SJSA1 (cell line): ENCODE measurements around the gene EXOG. TPM values are rescaled to one million over a fixed set of nuclear protein-coding genes. Genes with fewer than 3 reads are reported as not detected.
"Not testable (repeated sequence)": the region's sequence is repeated elsewhere in the genome, so short reads cannot be mapped to it uniquely, and the experiment has no call there.

Experiments
- DNase-seq, 2 experiments: peaks; one replicate each; pipeline ENCODE4 v3.0.0-alpha.2; 2015 to 2020; ENCODE audit warnings: low spot score in 2 of 2, low read depth in 1 of 2
- H3K27ac ChIP-seq: fragments of 250-450 bp; sonication (Bioruptor Pico); 2 replicates; pipeline ENCODE4 v1.5.1; 2020; ENCODE audit warnings: mild to moderate bottlenecking, moderate library complexity
- H3K27me3 ChIP-seq: fragments of 250-450 bp; sonication (Bioruptor Pico); replicated peaks from 2 replicates; pipeline ENCODE4 v1.5.1; 2020; ENCODE audit warnings: mild to moderate bottlenecking, moderate library complexity
- H3K36me3 ChIP-seq: fragments of 250-450 bp; sonication (Bioruptor Pico); 2 replicates; pipeline ENCODE4 v1.5.1; 2020; ENCODE audit warnings: mild to moderate bottlenecking
- H3K4me1 ChIP-seq: fragments of 250-450 bp; sonication (Bioruptor Pico); replicated peaks from 2 replicates; pipeline ENCODE4 v1.6.1; 2021; ENCODE audit warnings: mild to moderate bottlenecking
- H3K4me3 ChIP-seq: fragments of 250-450 bp; sonication (Bioruptor Pico); 2 replicates; pipeline ENCODE4 v1.5.1; 2020; ENCODE audit warnings: mild to moderate bottlenecking
- H3K9me3 ChIP-seq: fragments of 250-450 bp; sonication (Bioruptor Pico); replicated peaks from 2 replicates; pipeline ENCODE4 v1.5.1; 2020; ENCODE audit warnings: mild to moderate bottlenecking
- total RNA-seq: library from RNA; depleted of rRNA; stranded (reverse); fragments of >200 nt; shearing (Covaris generic); gene quantifications from 2 replicates; pipeline ENCODE4 v1.2.3, GENCODE V29; 2014

Gene EXOG
- total RNA-seq, 1 experiment from 2014 or later, result 9.0 TPM

- DNase-seq, result peak in 1 of 2 experiments; percentile 28
- no peaks in the 10 kb centered on the region for H3K4me1 ChIP-seq
- no peaks in the 10 kb centered on the region for H3K27me3 ChIP-seq
- no peaks in the 10 kb centered on the region for H3K9me3 ChIP-seq
- H3K4me3 ChIP-seq, result no peak overlapping the region
- H3K36me3 ChIP-seq, result no peaks in the 10 kb centered on the region
- no peak overlapping the region for H3K27ac ChIP-seq
Observed at GRCh38 chr3:38560996-38561717, 65.0 kb downstream of the EXOG start.

- Histone ChIP-seq H3K9me3 (no peaks in the 10 kb centered on the region), H3K4me3 (no peak overlapping the region), H3K36me3 (no peaks in the 10 kb centered on the region), H3K27me3 (no peaks in the 10 kb centered on the region), H3K27ac (no peak overlapping the region), H3K4me1 (no peaks in the 10 kb centered on the region)
- DNase-seq, result peak in 1 of 2 experiments; percentile 21
Observed at GRCh38 chr3:38561746-38562466, 65.8 kb downstream of the EXOG start.

- no peak overlapping the region for H3K4me3 ChIP-seq
- H3K4me1 ChIP-seq, result no peaks in the 10 kb centered on the region
- DNase-seq, result no peak
- H3K27ac ChIP-seq, result no peak overlapping the region
- H3K9me3 ChIP-seq, result no peaks in the 10 kb centered on the region
- no peaks in the 10 kb centered on the region for H3K27me3 ChIP-seq
- no peaks in the 10 kb centered on the region for H3K36me3 ChIP-seq
Observed at GRCh38 chr3:38562467-38562925, 66.4 kb downstream of the EXOG start.

GRCh38 chr3:38563070-38563885, 67.1 kb downstream of the EXOG start:
- DNase-seq, result peak in 1 of 2 experiments; percentile 26
- H3K9me3 ChIP-seq, result no peaks in the 10 kb centered on the region
- no peaks in the 10 kb centered on the region for H3K27me3 ChIP-seq
- no peaks in the 10 kb centered on the region for H3K36me3 ChIP-seq
- H3K4me1 ChIP-seq, result no peaks in the 10 kb centered on the region
- no peak overlapping the region for H3K27ac ChIP-seq
- H3K4me3 ChIP-seq, result no peak overlapping the region

- H3K4me1 ChIP-seq, result no peaks in the 10 kb centered on the region
- H3K27ac ChIP-seq, result no peak overlapping the region
- no peak overlapping the region for H3K4me3 ChIP-seq
- DNase-seq, result no peak
- no peaks in the 10 kb centered on the region for H3K27me3 ChIP-seq
- H3K36me3 ChIP-seq, result no peaks in the 10 kb centered on the region
- H3K9me3 ChIP-seq, result no peaks in the 10 kb centered on the region
Observed at GRCh38 chr3:38563886-38564270, 67.7 kb downstream of the EXOG start.

- Histone ChIP-seq H3K9me3 (no peaks in the 10 kb centered on the region), H3K4me3 (no peak overlapping the region)
- DNase-seq, result peak in 1 of 2 experiments; percentile 23
Observed at GRCh38 chr3:38564631-38565338, 68.6 kb downstream of the EXOG start.

GRCh38 chr3:38565339-38566214, 69.4 kb downstream of the EXOG start:
- no peak overlapping the region for H3K4me3 ChIP-seq
- no peaks in the 10 kb centered on the region for H3K27me3 ChIP-seq
- no peaks in the 10 kb centered on the region for H3K4me1 ChIP-seq
- H3K36me3 ChIP-seq, result no peaks in the 10 kb centered on the region
- H3K27ac ChIP-seq, result no peak overlapping the region
- H3K9me3 ChIP-seq, result no peaks in the 10 kb centered on the region
- DNase-seq, result peak in 1 of 2 experiments; percentile 37

More at GRCh38 chr3:38564631-38565338, 68.6 kb downstream of the EXOG start:
- Histone ChIP-seq H3K4me1 (no peaks in the 10 kb centered on the region), H3K27ac (no peak overlapping the region), H3K27me3 (no peaks in the 10 kb centered on the region), H3K36me3 (no peaks in the 10 kb centered on the region)

- H3K4me3 ChIP-seq, result no peak overlapping the region
- no peak overlapping the region for H3K27ac ChIP-seq
- H3K4me1 ChIP-seq, result no peaks in the 10 kb centered on the region
Observed at GRCh38 chr3:38566215-38566528, 70.0 kb downstream of the EXOG start.

GRCh38 chr3:38566794-38567193, 70.7 kb downstream of the EXOG start:
- not testable (repeated sequence) for H3K36me3 ChIP-seq, H3K4me1 ChIP-seq, H3K9me3 ChIP-seq, H3K27ac ChIP-seq, H3K4me3 ChIP-seq, H3K27me3 ChIP-seq
- peak in 1 of 2 experiments; percentile 8 for DNase-seq

More at GRCh38 chr3:38566215-38566528, 70.0 kb downstream of the EXOG start:
- Histone ChIP-seq H3K36me3 (no peaks in the 10 kb centered on the region), H3K27me3 (no peaks in the 10 kb centered on the region), H3K9me3 (no peaks in the 10 kb centered on the region)
- peak in 1 of 2 experiments; percentile 25 for DNase-seq

GRCh38 chr3:38567498-38567897, 71.4 kb downstream of the EXOG start:
- H3K9me3 ChIP-seq, result no peaks in the 10 kb centered on the region
- H3K27me3 ChIP-seq, result no peaks in the 10 kb centered on the region
- H3K36me3 ChIP-seq, result no peaks in the 10 kb centered on the region
- H3K27ac ChIP-seq, result no peak overlapping the region
- no peak for DNase-seq
- no peaks in the 10 kb centered on the region for H3K4me1 ChIP-seq
- no peak overlapping the region for H3K4me3 ChIP-seq

- Histone ChIP-seq H3K27ac (no peak overlapping the region), H3K9me3 (no peaks in the 10 kb centered on the region), H3K4me3 (no peak overlapping the region), H3K36me3 (no peaks in the 10 kb centered on the region), H3K4me1 (no peaks in the 10 kb centered on the region), H3K27me3 (no peaks in the 10 kb centered on the region)
- no peak for DNase-seq
Observed at GRCh38 chr3:38573111-38573510, 77.0 kb downstream of the EXOG start.

GRCh38 chr3:38573556-38573955, 77.4 kb downstream of the EXOG start:
- no peaks in the 10 kb centered on the region for H3K36me3 ChIP-seq
- no peak overlapping the region for H3K27ac ChIP-seq
- peak in 1 of 2 experiments; percentile 21 for DNase-seq
- H3K9me3 ChIP-seq, result no peaks in the 10 kb centered on the region
- H3K27me3 ChIP-seq, result no peaks in the 10 kb centered on the region
- no peak overlapping the region for H3K4me3 ChIP-seq
- no peaks in the 10 kb centered on the region for H3K4me1 ChIP-seq
